Mammary epithelial cell (primary cell): Measurements from ENCODE around the gene BTK.

Source experiments
- CTCF ChIP-seq, 2 donors: IDR thresholded peaks in 1 of 2; conservative IDR thresholded peaks in 1 of 2; 2 replicates each; pipeline ENCODE4 v1.5.1; 2011 to 2012; ENCODE audit warnings: inconsistent platforms in 2 of 2, low read length in 2 of 2, mild to moderate bottlenecking in 2 of 2, control low read depth in 1 of 2, low read depth in 1 of 2; ENCODE audit not compliant: insufficient read depth in 1 of 2; ENCODE audit errors: extremely low read depth in 1 of 2
- EZH2 ChIP-seq: IDR thresholded peaks from 2 replicates; pipeline ENCODE4 v1.6.1; 2012; ENCODE audit warnings: low read length, inconsistent platforms, borderline replicate concordance

DNA sequence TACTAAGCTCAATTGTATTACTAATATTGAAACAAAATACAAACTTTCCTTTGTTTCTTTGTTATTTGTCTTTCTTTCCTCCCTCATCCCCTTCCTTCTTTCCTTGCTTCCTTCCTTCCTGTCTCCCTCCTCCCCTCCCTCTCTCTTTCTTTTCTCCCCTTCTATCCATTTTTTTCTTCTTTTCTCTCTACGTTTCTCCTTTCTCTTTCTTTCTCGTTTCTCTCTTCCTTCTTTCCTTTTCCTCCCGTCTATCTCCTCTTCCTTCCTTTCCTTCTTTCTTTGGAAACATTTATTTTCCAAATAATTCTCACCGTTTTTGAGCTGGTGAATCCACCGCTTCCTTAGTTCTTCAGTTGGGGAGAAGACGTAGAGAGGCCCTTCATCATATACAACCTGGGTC lies 16.3 kb downstream of the BTK start:
- TF ChIP-seq CTCF (conservative IDR thresholded peaks at IDR 0.05 in 1 of 2, IDR thresholded peaks at IDR 0.05 in 1 of 2; ENCODE audit: extremely low read depth in 1 of 2, insufficient read depth in 1 of 2, low read depth in 1 of 2, low read length in 2 of 2) (no peak), EZH2 (no peak)
